GM12872 (cell line): ENCODE data around the gene VASN.

Experiments used
- CTCF ChIP-seq: IDR thresholded peaks from 3 replicates; pipeline ENCODE4 v1.5.1; 2011; ENCODE audit warnings: low read depth, mild to moderate bottlenecking, low read length, moderate library complexity; ENCODE audit not compliant: insufficient read depth

Gene VASN

DNA sequence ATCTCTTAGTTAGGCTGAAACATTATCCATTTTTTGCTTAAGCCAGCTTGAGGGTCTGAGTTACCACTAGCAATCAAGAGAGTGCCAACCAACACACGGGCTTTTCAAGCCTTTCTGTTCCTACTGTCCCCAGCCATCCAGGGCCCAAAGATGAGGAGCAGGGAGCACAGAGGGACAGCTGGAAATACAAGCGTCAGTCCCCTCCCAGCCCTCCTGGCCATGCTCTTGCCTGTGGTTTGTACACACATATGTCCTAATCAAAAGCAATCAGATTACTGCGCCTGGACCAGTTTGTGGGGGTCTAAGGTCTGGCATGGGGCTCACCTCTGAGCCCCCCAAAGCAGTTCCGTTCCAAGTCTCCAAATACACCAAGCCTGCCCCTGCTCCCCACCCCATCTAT is 41.2 kb downstream of the VASN start:
- no peak for TF ChIP-seq CTCF

GRCh38 chr16:4414187-4414917 is 42.7 kb downstream of the VASN start:
- no peak for TF ChIP-seq CTCF

DNA sequence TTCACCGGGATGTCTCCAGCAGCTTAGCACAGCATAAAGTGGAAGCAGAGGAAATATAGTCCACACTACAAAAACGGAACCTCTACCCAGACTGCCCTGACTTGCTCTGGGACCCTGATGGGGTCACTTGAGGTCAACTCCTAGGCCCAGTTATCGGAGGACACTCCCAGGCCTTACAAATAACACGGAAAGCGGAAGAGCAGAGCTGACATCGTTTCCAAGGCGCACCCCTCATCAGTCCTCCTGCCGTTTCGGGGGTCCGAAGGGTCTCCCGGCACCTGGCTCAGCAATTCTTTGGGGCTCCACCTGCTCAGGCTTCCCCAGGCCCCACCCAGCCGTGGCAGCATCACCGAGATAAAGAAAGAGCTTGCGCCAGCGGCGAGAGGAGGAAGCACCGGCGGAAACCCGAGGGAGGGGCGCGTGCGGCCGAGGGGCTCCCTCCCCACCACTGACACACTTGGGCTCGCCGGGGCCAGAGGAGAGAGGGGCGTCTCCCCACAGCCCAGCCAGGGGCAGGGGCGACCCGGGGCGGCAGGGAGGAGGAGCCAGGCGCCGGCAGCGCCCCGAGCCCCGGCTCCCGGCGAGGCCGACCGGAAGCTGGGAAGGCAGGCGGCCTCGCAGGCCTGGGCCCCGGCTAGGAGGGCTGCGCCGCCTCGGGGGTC is 44.0 kb downstream of the VASN start:
- no peak for TF ChIP-seq CTCF

DNA sequence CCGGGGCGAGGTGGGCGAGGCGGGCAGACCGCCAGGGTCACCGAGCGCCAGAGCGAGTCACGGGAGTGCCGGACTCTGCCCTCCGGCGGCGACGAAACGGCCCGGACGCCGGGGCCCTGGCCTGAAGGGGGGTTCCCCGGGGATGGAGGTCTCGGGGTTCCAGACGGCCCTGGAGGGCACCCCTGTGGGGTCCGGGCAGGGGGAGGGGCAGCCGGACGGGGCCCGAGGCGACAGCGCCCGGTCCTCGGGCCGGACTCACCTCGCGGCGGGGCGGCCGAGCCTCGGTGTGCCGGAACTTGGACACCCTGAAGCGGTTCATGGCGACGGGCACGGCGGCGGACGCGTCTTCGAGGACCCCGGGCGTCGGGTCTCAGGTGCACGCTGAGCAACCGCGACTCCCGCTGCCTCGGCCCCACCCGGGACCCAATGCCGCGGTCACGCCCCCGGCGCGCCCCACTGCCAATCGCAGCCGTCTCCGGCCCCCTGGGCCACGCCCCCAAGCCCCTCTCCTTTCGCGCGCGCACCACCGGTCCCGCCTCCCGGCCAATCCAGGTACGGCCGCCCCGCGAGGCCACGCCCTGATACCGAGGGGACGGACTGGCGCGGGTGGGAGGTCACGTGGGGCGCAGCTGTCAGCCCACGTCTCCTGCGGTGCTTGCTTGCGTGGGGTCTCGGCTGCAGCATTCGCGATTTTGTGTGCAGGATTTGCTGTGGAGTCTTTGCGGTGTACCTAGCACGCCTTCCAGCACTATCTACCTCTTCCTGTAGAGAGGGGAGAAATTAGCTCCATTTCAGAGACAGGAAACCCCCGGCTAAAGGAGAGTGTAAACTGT is 44.8 kb downstream of the VASN start, which contains the start of gene CORO7:
CORO7 (minus strand) TSS at position 397 of the 833 bp plus-strand sequence; CDS start at position 319, 78 bp downstream.
- TF ChIP-seq CTCF = no peak

GRCh38 chr16:4419402-4419959 is 47.8 kb downstream of the VASN start:
- TF ChIP-seq CTCF = no peak

GRCh38 chr16:4420505-4421105 is 49.0 kb downstream of the VASN start:
- no peak for TF ChIP-seq CTCF
